ENCODE measurements around the gene SLC7A6OS.

SLC7A6OS gene

GRCh38 chr16:68276223-68276622 is 34.5 kb downstream of the SLC7A6OS start:
- no peak overlapping the region for H2BK15ac ChIP-seq (ENCODE audit: low read depth, poor library complexity, severe bottlenecking)
- DNase-seq: no peak
- no peak overlapping the region for H3K4ac ChIP-seq (ENCODE audit: low read depth in 1 of 2, low read length in 2 of 2)
- no peak overlapping the region for H2BK120ac ChIP-seq (ENCODE audit: low read depth, low read length)
- no peak overlapping the region for H4K8ac ChIP-seq (ENCODE audit: low read length)
- H2AFZ ChIP-seq (ENCODE audit: low read depth, low read length): no peak overlapping the region
- H3K23ac ChIP-seq (ENCODE audit: low read length in 2 of 2): no peak overlapping the region
- no peaks in the 10 kb centered on the region for H3K27me3 ChIP-seq (ENCODE audit: control insufficient read depth in 1 of 2, insufficient read depth in 1 of 2, low read length in 2 of 2)
- no peak overlapping the region for H3K4me3 ChIP-seq (ENCODE audit: insufficient read depth in 1 of 2, low read depth in 1 of 2, low read length in 2 of 2)
- H3K27ac ChIP-seq (ENCODE audit: low read length, poor library complexity, severe bottlenecking): no peak overlapping the region
- H2AK5ac ChIP-seq (ENCODE audit: low read length, severe bottlenecking): no peak overlapping the region
- no peak overlapping the region for H2BK5ac ChIP-seq (ENCODE audit: low read depth, low read length, poor library complexity, severe bottlenecking)
- no peak overlapping the region for H4K91ac ChIP-seq (ENCODE audit: low read length)
- no peak overlapping the region for H3K4me2 ChIP-seq (ENCODE audit: low read length, poor library complexity, severe bottlenecking)
- no peak overlapping the region for H3K18ac ChIP-seq (ENCODE audit: low read depth in 1 of 2, low read length in 2 of 2)
- 67% methylated on average over 3 of the region's 3 CpGs for WGBS
- peaks cover 28% of the 10 kb centered on the region for H3K79me1 ChIP-seq (replicated peaks; ENCODE audit: low read length, poor library complexity, severe bottlenecking)
- no peak overlapping the region for H3K9ac ChIP-seq (ENCODE audit: low read length)
- no peak overlapping the region for H3K14ac ChIP-seq (ENCODE audit: low read length in 2 of 2)
- H3K4me1 ChIP-seq (ENCODE audit: control insufficient read depth, insufficient read depth, low read depth, low read length): peaks cover 2% of the 10 kb centered on the region
- H2BK12ac ChIP-seq (ENCODE audit: low read length in 2 of 2): no peak overlapping the region
- H3K36me3 ChIP-seq (ENCODE audit: control insufficient read depth in 1 of 2, insufficient read depth in 2 of 2, low read depth in 1 of 2, low read length in 2 of 2): peaks cover 28 to 54% of the 10 kb centered on the region in 2 experiments
- H3K9me3 ChIP-seq (ENCODE audit: control insufficient read depth, low read length): no peaks in the 10 kb centered on the region

- Histone ChIP-seq H3K27ac (ENCODE audit: low read length, poor library complexity, severe bottlenecking) (no peak overlapping the region), H3K4me1 (ENCODE audit: control insufficient read depth, insufficient read depth, low read depth, low read length) (peaks cover 4% of the 10 kb centered on the region), H4K8ac (ENCODE audit: low read length) (no peak overlapping the region), H3K4me3 (ENCODE audit: insufficient read depth in 1 of 2, low read depth in 1 of 2, low read length in 2 of 2) (no peak overlapping the region), H3K9me3 (ENCODE audit: control insufficient read depth, low read length) (no peaks in the 10 kb centered on the region), H3K4me2 (ENCODE audit: low read length, poor library complexity, severe bottlenecking) (no peak overlapping the region), H2AK5ac (ENCODE audit: low read length, severe bottlenecking) (no peak overlapping the region), H3K14ac (ENCODE audit: low read length in 2 of 2) (no peak overlapping the region), H3K18ac (ENCODE audit: low read depth in 1 of 2, low read length in 2 of 2) (no peak overlapping the region), H4K91ac (ENCODE audit: low read length) (no peak overlapping the region), H3K9ac (ENCODE audit: low read length) (no peak overlapping the region), H3K4ac (ENCODE audit: low read depth in 1 of 2, low read length in 2 of 2) (no peak overlapping the region), H3K36me3 (ENCODE audit: control insufficient read depth in 1 of 2, insufficient read depth in 2 of 2, low read depth in 1 of 2, low read length in 2 of 2) (peaks cover 28 to 49% of the 10 kb centered on the region in 2 experiments), H2BK12ac (ENCODE audit: low read length in 2 of 2) (no peak overlapping the region), H2BK5ac (ENCODE audit: low read depth, low read length, poor library complexity, severe bottlenecking) (no peak overlapping the region), H2BK120ac (ENCODE audit: low read depth, low read length) (no peak overlapping the region), H2BK15ac (ENCODE audit: low read depth, poor library complexity, severe bottlenecking) (no peak overlapping the region), H3K79me1 (replicated peaks; ENCODE audit: low read length, poor library complexity, severe bottlenecking) (peaks cover 25% of the 10 kb centered on the region), H3K23ac (ENCODE audit: low read length in 2 of 2) (no peak overlapping the region), H3K27me3 (ENCODE audit: control insufficient read depth in 1 of 2, insufficient read depth in 1 of 2, low read length in 2 of 2) (no peaks in the 10 kb centered on the region), H2AFZ (ENCODE audit: low read depth, low read length) (no peak overlapping the region)
- WGBS: 85% methylated on average over 3 of the region's 4 CpGs
- DNase-seq: no peak
Observed at GRCh38 chr16:68275611-68276191, 35.0 kb downstream of the SLC7A6OS start.

DNA sequence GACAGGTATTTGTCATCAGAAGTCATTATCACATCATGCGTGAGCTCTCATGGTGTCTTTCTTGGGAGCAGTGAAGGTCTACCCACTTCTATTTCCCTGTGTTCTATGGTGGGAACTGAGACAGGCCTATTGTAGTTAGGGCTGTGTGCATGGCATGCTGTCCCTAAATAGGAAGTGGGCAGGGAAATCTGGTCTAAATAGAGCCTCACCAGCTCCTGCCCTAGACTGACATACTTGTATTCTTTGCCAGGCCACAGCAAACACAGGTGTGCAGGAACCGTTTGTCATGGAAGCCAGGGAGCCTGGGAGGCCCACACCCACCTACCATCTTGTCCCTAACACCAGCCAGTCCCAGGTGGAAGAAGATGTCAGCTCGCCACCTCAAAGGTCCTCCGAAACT is 36.3 kb downstream of the SLC7A6OS start:
- H2AK5ac ChIP-seq (ENCODE audit: low read length, severe bottlenecking): no peak overlapping the region
- H3K36me3 ChIP-seq (ENCODE audit: control insufficient read depth in 1 of 2, insufficient read depth in 2 of 2, low read depth in 1 of 2, low read length in 2 of 2): peaks cover 26 to 49% of the 10 kb centered on the region in 2 experiments
- no peak overlapping the region for H3K4me2 ChIP-seq (ENCODE audit: low read length, poor library complexity, severe bottlenecking)
- no peak overlapping the region for H3K23ac ChIP-seq (ENCODE audit: low read length in 2 of 2)
- H3K4me3 ChIP-seq (ENCODE audit: insufficient read depth in 1 of 2, low read depth in 1 of 2, low read length in 2 of 2): no peak overlapping the region
- no peak overlapping the region for H4K91ac ChIP-seq (ENCODE audit: low read length)
- no peak overlapping the region for H3K4ac ChIP-seq (ENCODE audit: low read depth in 1 of 2, low read length in 2 of 2)
- H3K27me3 ChIP-seq (ENCODE audit: control insufficient read depth in 1 of 2, insufficient read depth in 1 of 2, low read length in 2 of 2): no peaks in the 10 kb centered on the region
- WGBS: 100% methylated on average over 4 of the region's 4 CpGs
- DNase-seq: no peak
- H3K14ac ChIP-seq (ENCODE audit: low read length in 2 of 2): no peak overlapping the region
- H3K9me3 ChIP-seq (ENCODE audit: control insufficient read depth, low read length): no peaks in the 10 kb centered on the region
- H3K18ac ChIP-seq (ENCODE audit: low read depth in 1 of 2, low read length in 2 of 2): no peak overlapping the region
- no peak overlapping the region for H2BK5ac ChIP-seq (ENCODE audit: low read depth, low read length, poor library complexity, severe bottlenecking)
- no peak overlapping the region for H2BK12ac ChIP-seq (ENCODE audit: low read length in 2 of 2)
- H2BK120ac ChIP-seq (ENCODE audit: low read depth, low read length): no peak overlapping the region
- no peak overlapping the region for H2BK15ac ChIP-seq (ENCODE audit: low read depth, poor library complexity, severe bottlenecking)
- H3K27ac ChIP-seq (ENCODE audit: low read length, poor library complexity, severe bottlenecking): no peak overlapping the region
- no peak overlapping the region for H3K9ac ChIP-seq (ENCODE audit: low read length)
- no peak overlapping the region for H4K8ac ChIP-seq (ENCODE audit: low read length)
- H3K4me1 ChIP-seq (ENCODE audit: control insufficient read depth, insufficient read depth, low read depth, low read length): peaks cover 6% of the 10 kb centered on the region
- no peak overlapping the region for H2AFZ ChIP-seq (ENCODE audit: low read depth, low read length)
- H3K79me1 ChIP-seq (replicated peaks; ENCODE audit: low read length, poor library complexity, severe bottlenecking): peaks cover 18% of the 10 kb centered on the region

- H3K4me3 ChIP-seq (ENCODE audit: insufficient read depth in 1 of 2, low read depth in 1 of 2, low read length in 2 of 2): no peak overlapping the region
- H2BK120ac ChIP-seq (ENCODE audit: low read depth, low read length): no peak overlapping the region
- no peak overlapping the region for H3K14ac ChIP-seq (ENCODE audit: low read length in 2 of 2)
- DNase-seq: no peak
- H3K9ac ChIP-seq (ENCODE audit: low read length): no peak overlapping the region
- H4K91ac ChIP-seq (ENCODE audit: low read length): no peak overlapping the region
- H3K36me3 ChIP-seq (ENCODE audit: control insufficient read depth in 1 of 2, insufficient read depth in 2 of 2, low read depth in 1 of 2, low read length in 2 of 2): peaks cover 26 to 46% of the 10 kb centered on the region in 2 experiments
- H2BK12ac ChIP-seq (ENCODE audit: low read length in 2 of 2): no peak overlapping the region
- no peak overlapping the region for H3K18ac ChIP-seq (ENCODE audit: low read depth in 1 of 2, low read length in 2 of 2)
- no peak overlapping the region for H3K4ac ChIP-seq (ENCODE audit: low read depth in 1 of 2, low read length in 2 of 2)
- no peak overlapping the region for H4K8ac ChIP-seq (ENCODE audit: low read length)
- peaks cover 18% of the 10 kb centered on the region for H3K79me1 ChIP-seq (replicated peaks; ENCODE audit: low read length, poor library complexity, severe bottlenecking)
- H3K23ac ChIP-seq (ENCODE audit: low read length in 2 of 2): no peak overlapping the region
- H2BK5ac ChIP-seq (ENCODE audit: low read depth, low read length, poor library complexity, severe bottlenecking): no peak overlapping the region
- no peaks in the 10 kb centered on the region for H3K9me3 ChIP-seq (ENCODE audit: control insufficient read depth, low read length)
- no peak overlapping the region for H2AFZ ChIP-seq (ENCODE audit: low read depth, low read length)
- peaks cover 7% of the 10 kb centered on the region for H3K4me1 ChIP-seq (ENCODE audit: control insufficient read depth, insufficient read depth, low read depth, low read length)
- H2AK5ac ChIP-seq (ENCODE audit: low read length, severe bottlenecking): no peak overlapping the region
- no peak overlapping the region for H3K4me2 ChIP-seq (ENCODE audit: low read length, poor library complexity, severe bottlenecking)
- H3K27me3 ChIP-seq (ENCODE audit: control insufficient read depth in 1 of 2, insufficient read depth in 1 of 2, low read length in 2 of 2): no peaks in the 10 kb centered on the region
- H2BK15ac ChIP-seq (ENCODE audit: low read depth, poor library complexity, severe bottlenecking): no peak overlapping the region
- 97% methylated on average over 3 of the region's 8 CpGs for WGBS
- no peak overlapping the region for H3K27ac ChIP-seq (ENCODE audit: low read length, poor library complexity, severe bottlenecking)
Observed at GRCh38 chr16:68273896-68274295, 36.9 kb downstream of the SLC7A6OS start.
